ENCODE measurements around the gene KLK13.
A peak's percentile ranks its signal among the peaks of the same experiment; 100 is the strongest.

DNA sequence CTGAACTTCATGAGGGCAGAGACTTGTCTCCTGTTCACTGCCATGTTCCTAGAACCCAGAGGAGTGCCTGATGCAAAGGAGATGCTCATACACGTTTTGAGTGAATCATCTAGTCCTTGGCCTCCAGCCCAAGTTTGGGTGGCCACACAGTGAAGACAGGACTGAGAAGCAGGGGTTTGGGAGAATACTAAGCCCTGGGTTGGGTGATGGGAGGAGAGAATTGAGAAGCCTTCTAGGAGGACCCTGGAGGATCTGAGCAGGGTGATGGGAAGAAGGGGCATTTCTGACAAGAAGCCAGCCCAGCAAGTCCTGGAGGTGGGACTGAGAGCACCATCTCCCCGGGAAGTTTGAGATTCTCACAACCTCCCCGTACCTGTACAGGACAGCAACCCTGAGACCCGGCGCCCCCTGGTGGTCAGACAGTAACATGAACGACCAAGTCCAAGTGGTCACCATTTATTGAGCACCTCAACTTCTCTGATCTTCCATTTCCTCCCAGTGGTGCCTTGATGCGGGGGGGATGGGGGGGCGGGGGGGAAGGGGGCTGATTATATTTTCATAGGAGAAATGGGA, 32.4 kb upstream of the KLK13 start:
- no peak for TF ChIP-seq EP300 (IDR thresholded peaks at IDR 0.05; ENCODE audit: borderline replicate concordance in 1 of 2, low read depth in 1 of 2, low read length in 1 of 2)
- TF ChIP-seq, protein P1, sequence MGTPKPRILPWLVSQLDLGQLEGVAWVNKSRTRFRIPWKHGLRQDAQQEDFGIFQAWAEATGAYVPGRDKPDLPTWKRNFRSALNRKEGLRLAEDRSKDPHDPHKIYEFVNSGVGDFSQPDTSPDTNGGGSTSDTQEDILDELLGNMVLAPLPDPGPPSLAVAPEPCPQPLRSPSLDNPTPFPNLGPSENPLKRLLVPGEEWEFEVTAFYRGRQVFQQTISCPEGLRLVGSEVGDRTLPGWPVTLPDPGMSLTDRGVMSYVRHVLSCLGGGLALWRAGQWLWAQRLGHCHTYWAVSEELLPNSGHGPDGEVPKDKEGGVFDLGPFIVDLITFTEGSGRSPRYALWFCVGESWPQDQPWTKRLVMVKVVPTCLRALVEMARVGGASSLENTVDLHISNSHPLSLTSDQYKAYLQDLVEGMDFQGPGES (IDR thresholded peaks at IDR 0.05; ENCODE audit: low read depth, low read length) = no peak
- TF ChIP-seq, protein P2, sequence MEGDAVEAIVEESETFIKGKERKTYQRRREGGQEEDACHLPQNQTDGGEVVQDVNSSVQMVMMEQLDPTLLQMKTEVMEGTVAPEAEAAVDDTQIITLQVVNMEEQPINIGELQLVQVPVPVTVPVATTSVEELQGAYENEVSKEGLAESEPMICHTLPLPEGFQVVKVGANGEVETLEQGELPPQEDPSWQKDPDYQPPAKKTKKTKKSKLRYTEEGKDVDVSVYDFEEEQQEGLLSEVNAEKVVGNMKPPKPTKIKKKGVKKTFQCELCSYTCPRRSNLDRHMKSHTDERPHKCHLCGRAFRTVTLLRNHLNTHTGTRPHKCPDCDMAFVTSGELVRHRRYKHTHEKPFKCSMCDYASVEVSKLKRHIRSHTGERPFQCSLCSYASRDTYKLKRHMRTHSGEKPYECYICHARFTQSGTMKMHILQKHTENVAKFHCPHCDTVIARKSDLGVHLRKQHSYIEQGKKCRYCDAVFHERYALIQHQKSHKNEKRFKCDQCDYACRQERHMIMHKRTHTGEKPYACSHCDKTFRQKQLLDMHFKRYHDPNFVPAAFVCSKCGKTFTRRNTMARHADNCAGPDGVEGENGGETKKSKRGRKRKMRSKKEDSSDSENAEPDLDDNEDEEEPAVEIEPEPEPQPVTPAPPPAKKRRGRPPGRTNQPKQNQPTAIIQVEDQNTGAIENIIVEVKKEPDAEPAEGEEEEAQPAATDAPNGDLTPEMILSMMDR (IDR thresholded peaks at IDR 0.05) = peak; percentile 64
- TF ChIP-seq, protein P3, sequence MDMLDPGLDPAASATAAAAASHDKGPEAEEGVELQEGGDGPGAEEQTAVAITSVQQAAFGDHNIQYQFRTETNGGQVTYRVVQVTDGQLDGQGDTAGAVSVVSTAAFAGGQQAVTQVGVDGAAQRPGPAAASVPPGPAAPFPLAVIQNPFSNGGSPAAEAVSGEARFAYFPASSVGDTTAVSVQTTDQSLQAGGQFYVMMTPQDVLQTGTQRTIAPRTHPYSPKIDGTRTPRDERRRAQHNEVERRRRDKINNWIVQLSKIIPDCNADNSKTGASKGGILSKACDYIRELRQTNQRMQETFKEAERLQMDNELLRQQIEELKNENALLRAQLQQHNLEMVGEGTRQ (IDR thresholded peaks at IDR 0.05; ENCODE audit: borderline replicate concordance, low read depth, low read length) = no peak
- TF ChIP-seq, protein P4, sequence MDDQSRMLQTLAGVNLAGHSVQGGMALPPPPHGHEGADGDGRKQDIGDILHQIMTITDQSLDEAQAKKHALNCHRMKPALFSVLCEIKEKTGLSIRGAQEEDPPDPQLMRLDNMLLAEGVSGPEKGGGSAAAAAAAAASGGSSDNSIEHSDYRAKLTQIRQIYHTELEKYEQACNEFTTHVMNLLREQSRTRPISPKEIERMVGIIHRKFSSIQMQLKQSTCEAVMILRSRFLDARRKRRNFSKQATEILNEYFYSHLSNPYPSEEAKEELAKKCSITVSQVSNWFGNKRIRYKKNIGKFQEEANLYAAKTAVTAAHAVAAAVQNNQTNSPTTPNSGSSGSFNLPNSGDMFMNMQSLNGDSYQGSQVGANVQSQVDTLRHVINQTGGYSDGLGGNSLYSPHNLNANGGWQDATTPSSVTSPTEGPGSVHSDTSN (IDR thresholded peaks at IDR 0.05) = no peak
- TF ChIP-seq TAF1 (IDR thresholded peaks at IDR 0.05; ENCODE audit: borderline replicate concordance, low read depth, low read length) = no peak

Data from SK-N-SH (cell line).